OCI-LY3 (cell line): Measurements from ENCODE around the gene SELPLG.

ENCODE experiments used
- CTCF ChIP-seq: fragments of 200-600, 300-600 bp; sonication (generic); IDR thresholded peaks from 2 replicates; pipeline ENCODE4 v1.5.1; 2014; ENCODE audit warnings: antibody characterized with exemption, low read length, low read depth
- EZH2phosphoT487 ChIP-seq: fragments of 200-600 bp; shearing (Covaris generic); IDR thresholded peaks from 2 replicates; pipeline ENCODE4 v1.6.1; 2018; ENCODE audit warnings: antibody characterized with exemption, mixed run types, low read depth

GRCh38 chr12:108642269-108642870, 8.7 kb upstream of the SELPLG start:
- no peak for TF ChIP-seq CTCF
- no peak for TF ChIP-seq EZH2phosphoT487
